Osteoblast (primary cell): ENCODE data around the gene RASGRF2. TPM values are rescaled to one million over a fixed set of nuclear protein-coding genes. Genes with fewer than 3 reads are reported as not detected.

Experiments used
- DNase-seq: peaks from one replicate; pipeline ENCODE4 v3.0.0; 2011; ENCODE audit warnings: low spot score, mixed read lengths; ENCODE audit not compliant: insufficient read length; ENCODE audit errors: missing footprints
- H2AFZ ChIP-seq: 2 replicates; pipeline ENCODE4 v1.6.0; 2011; ENCODE audit warnings: mild to moderate bottlenecking, low read length
- H3K27ac ChIP-seq: 2 replicates; pipeline ENCODE4 v1.5.1; 2011; ENCODE audit warnings: mild to moderate bottlenecking, low read depth, low read length, moderate library complexity
- H3K27me3 ChIP-seq: 2 replicates; pipeline ENCODE4 v1.6.0; 2012; ENCODE audit warnings: mild to moderate bottlenecking, control low read depth, inconsistent platforms, low read length, moderate library complexity; ENCODE audit not compliant: insufficient read depth
- H3K36me3 ChIP-seq: 2 replicates; pipeline ENCODE4 v1.5.1; 2011; ENCODE audit warnings: mild to moderate bottlenecking, low read length, control low read depth, moderate library complexity; ENCODE audit not compliant: insufficient read depth
- H3K4me1 ChIP-seq: 2 replicates; pipeline ENCODE4 v1.5.1; 2011; ENCODE audit warnings: mild to moderate bottlenecking, low read length, control low read depth, moderate library complexity; ENCODE audit not compliant: insufficient read depth
- H3K4me2 ChIP-seq: 2 replicates; pipeline ENCODE4 v1.6.0; 2011; ENCODE audit warnings: mild to moderate bottlenecking, low read length; ENCODE audit not compliant: insufficient read depth
- H3K4me3 ChIP-seq: fragments of 200-600 bp; sonication (generic); 3 replicates; pipeline ENCODE4 v1.5.1; 2012; ENCODE audit warnings: mild to moderate bottlenecking, low read length, inconsistent platforms; ENCODE audit not compliant: insufficient read depth
- H3K79me2 ChIP-seq: 2 replicates; pipeline ENCODE4 v1.6.0; 2012; ENCODE audit warnings: mild to moderate bottlenecking, low read length, control low read depth, inconsistent platforms; ENCODE audit not compliant: insufficient read depth
- H3K9me3 ChIP-seq: 2 replicates; pipeline ENCODE4 v1.5.1; 2011; ENCODE audit warnings: low read depth, low read length, control low read depth
- H4K20me1 ChIP-seq: 2 replicates; pipeline ENCODE4 v1.6.0; 2012; ENCODE audit warnings: mild to moderate bottlenecking, low read length, control low read depth; ENCODE audit not compliant: insufficient read depth
- CTCF ChIP-seq: IDR thresholded peaks from 2 replicates; pipeline ENCODE4 v1.5.1; 2011; ENCODE audit warnings: mild to moderate bottlenecking, low read depth, low read length, moderate library complexity; ENCODE audit errors: extremely low read depth
- total RNA-seq: library from RNA; depleted of rRNA; stranded (reverse); fragments of >200 nt; gene quantifications from 2 replicates; pipeline ENCODE4 v1.2.3, GENCODE V29; 2012

RASGRF2 gene
- total RNA-seq, 1 donor, result under 0.01 TPM

DNA sequence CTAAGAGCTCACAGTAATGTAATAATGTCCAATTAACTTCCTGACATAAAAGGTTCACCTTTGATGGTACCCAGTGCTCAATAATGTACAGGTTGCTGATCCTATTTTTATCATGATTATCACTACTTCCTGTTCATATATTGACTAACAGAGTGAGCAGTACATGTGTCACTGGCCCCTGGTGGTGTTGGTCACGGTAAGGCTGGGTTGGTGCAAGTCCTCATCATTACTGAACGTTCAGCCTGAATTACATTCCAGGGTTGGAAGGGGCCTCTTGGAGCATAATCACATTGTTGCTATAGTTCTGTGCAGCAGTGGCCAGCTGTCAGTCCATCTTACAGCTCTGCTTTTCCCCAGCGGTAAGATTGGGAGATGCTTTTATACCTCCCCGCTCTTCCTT is 248.7 kb downstream of the RASGRF2 start:
- Histone ChIP-seq H3K4me3 (no peak overlapping the region), H3K27ac (no peak overlapping the region), H3K9me3 (no peaks in the 10 kb centered on the region), H4K20me1 (no peaks in the 10 kb centered on the region), H3K36me3 (no peaks in the 10 kb centered on the region), H3K27me3 (no peaks in the 10 kb centered on the region), H3K4me2 (no peak overlapping the region), H3K79me2 (no peaks in the 10 kb centered on the region), H3K4me1 (no peaks in the 10 kb centered on the region), H2AFZ (no peak overlapping the region)
- TF ChIP-seq CTCF, result no peak
- no peak for DNase-seq

DNA sequence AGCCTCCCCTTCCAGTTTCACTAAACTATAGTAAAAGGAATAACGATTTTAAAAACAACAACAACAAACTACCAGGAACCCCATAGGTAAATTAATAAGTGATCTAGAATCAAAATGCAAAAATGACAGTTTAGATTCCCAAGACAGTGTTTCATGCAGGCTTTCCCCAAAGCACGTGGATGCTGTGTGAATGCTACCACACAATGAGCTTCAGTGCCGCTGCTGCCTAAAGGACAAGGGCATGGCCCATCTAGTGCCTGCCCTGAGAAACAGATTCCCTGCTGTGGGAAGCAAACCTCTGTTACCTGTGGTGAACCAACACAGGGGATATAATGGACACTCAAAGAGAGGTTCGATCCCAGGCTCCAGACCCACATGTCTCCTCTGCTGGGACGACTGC is 249.2 kb downstream of the RASGRF2 start:
- H3K4me3 ChIP-seq, result no peak overlapping the region
- no peaks in the 10 kb centered on the region for H3K36me3 ChIP-seq
- H3K79me2 ChIP-seq, result no peaks in the 10 kb centered on the region
- H4K20me1 ChIP-seq, result no peaks in the 10 kb centered on the region
- no peak overlapping the region for H2AFZ ChIP-seq
- no peak overlapping the region for H3K4me2 ChIP-seq
- no peak for DNase-seq
- no peak overlapping the region for H3K27ac ChIP-seq
- H3K27me3 ChIP-seq, result no peaks in the 10 kb centered on the region
- H3K9me3 ChIP-seq, result no peaks in the 10 kb centered on the region
- no peak for TF ChIP-seq CTCF
- no peaks in the 10 kb centered on the region for H3K4me1 ChIP-seq

GRCh38 chr5:81209869-81210493 is 249.8 kb downstream of the RASGRF2 start:
- no peaks in the 10 kb centered on the region for H3K79me2 ChIP-seq
- H3K27me3 ChIP-seq, result no peaks in the 10 kb centered on the region
- no peak for DNase-seq
- H2AFZ ChIP-seq, result no peak overlapping the region
- H3K4me2 ChIP-seq, result no peak overlapping the region
- H3K27ac ChIP-seq, result no peak overlapping the region
- H3K4me3 ChIP-seq, result no peak overlapping the region
- H4K20me1 ChIP-seq, result no peaks in the 10 kb centered on the region
- no peak for TF ChIP-seq CTCF
- H3K4me1 ChIP-seq, result no peaks in the 10 kb centered on the region
- no peaks in the 10 kb centered on the region for H3K36me3 ChIP-seq
- no peaks in the 10 kb centered on the region for H3K9me3 ChIP-seq

DNA sequence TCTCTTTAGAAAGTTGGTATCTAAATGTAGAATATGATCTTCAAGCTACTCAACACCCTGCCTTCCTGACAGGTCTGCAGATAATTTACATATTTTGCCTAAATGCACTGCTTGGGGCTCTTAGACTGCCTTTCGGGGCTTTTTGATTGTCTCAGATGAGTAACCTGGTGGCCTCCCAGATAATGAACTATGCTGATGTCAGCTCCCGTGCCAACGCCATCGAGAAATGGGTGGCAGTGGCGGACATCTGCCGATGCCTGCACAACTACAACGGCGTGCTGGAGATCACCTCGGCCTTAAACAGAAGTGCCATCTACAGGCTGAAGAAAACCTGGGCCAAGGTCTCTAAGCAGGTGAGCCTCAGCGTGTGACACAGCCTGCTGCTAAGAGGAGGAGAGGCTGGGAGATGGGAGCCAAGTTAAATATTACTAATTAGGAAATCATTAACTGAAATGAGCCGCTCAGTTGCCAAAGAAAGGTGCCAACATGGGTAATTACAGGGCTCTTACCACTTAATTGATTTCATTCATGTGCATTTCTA is 252.1 kb downstream of the RASGRF2 start:
- Histone ChIP-seq H3K4me2 (no peak overlapping the region), H3K27ac (no peak overlapping the region), H3K36me3 (no peaks in the 10 kb centered on the region), H3K27me3 (no peaks in the 10 kb centered on the region), H3K4me3 (no peak overlapping the region), H3K9me3 (no peaks in the 10 kb centered on the region), H3K79me2 (no peaks in the 10 kb centered on the region), H2AFZ (no peak overlapping the region), H4K20me1 (no peaks in the 10 kb centered on the region), H3K4me1 (no peaks in the 10 kb centered on the region)
- DNase-seq, result no peak
- no peak for TF ChIP-seq CTCF
